Measurements from ENCODE around the gene HK2.
"Not testable (repeated sequence)": the region's sequence is repeated elsewhere in the genome, so short reads cannot be mapped to it uniquely, and the experiment has no call there.

The HK2 gene

GRCh38 chr2:74895001-74895400 lies 61.1 kb downstream of the HK2 start:
- DNase-seq (ENCODE audit: low spot score) = no peak

- no peak for DNase-seq (ENCODE audit: low spot score)
Observed at GRCh38 chr2:74896232-74896631, 62.3 kb downstream of the HK2 start.

GRCh38 chr2:74900225-74900624 lies 66.3 kb downstream of the HK2 start:
- DNase-seq (ENCODE audit: low spot score) = not testable (repeated sequence)

- no peak for DNase-seq (ENCODE audit: low spot score)
Observed at GRCh38 chr2:74902281-74902860, 68.4 kb downstream of the HK2 start.

GRCh38 chr2:74906395-74906794 lies 72.5 kb downstream of the HK2 start:
- no peak for DNase-seq (ENCODE audit: low spot score)

- DNase-seq (ENCODE audit: low spot score) = not testable (repeated sequence)
Observed at GRCh38 chr2:74907560-74907959, 73.6 kb downstream of the HK2 start.

- no peak for DNase-seq (ENCODE audit: low spot score)
Observed at GRCh38 chr2:74908748-74909444, 75.0 kb downstream of the HK2 start.

- DNase-seq (ENCODE audit: low spot score) = no peak
Observed at GRCh38 chr2:74910245-74910644, 76.3 kb downstream of the HK2 start.

GRCh38 chr2:74911061-74911460 lies 77.1 kb downstream of the HK2 start:
- DNase-seq (ENCODE audit: low spot score) = no peak

- DNase-seq (ENCODE audit: low spot score) = no peak
Observed at GRCh38 chr2:74915743-74916142, 81.8 kb downstream of the HK2 start.

GRCh38 chr2:74916394-74916793 lies 82.5 kb downstream of the HK2 start:
- no peak for DNase-seq (ENCODE audit: low spot score)

GRCh38 chr2:74917702-74918619 lies 84.0 kb downstream of the HK2 start:
- no peak for DNase-seq (ENCODE audit: low spot score)

GRCh38 chr2:74919827-74920226 lies 85.9 kb downstream of the HK2 start:
- DNase-seq (ENCODE audit: low spot score) = peak; percentile 89

- no peak for DNase-seq (ENCODE audit: low spot score)
Observed at GRCh38 chr2:74921236-74921736, 87.4 kb downstream of the HK2 start.

GRCh38 chr2:74922592-74923227 lies 88.8 kb downstream of the HK2 start:
- DNase-seq (ENCODE audit: low spot score) = no peak

- DNase-seq (ENCODE audit: low spot score) = no peak
Observed at GRCh38 chr2:74924463-74925265, 90.7 kb downstream of the HK2 start.

- DNase-seq (ENCODE audit: low spot score) = no peak
Observed at GRCh38 chr2:74925361-74925786, 91.4 kb downstream of the HK2 start.

- DNase-seq (ENCODE audit: low spot score) = no peak
Observed at GRCh38 chr2:74927621-74928020, 93.7 kb downstream of the HK2 start.

- DNase-seq (ENCODE audit: low spot score) = no peak
Observed at GRCh38 chr2:74930811-74931486, 97.0 kb downstream of the HK2 start.

- no peak for DNase-seq (ENCODE audit: low spot score)
Observed at GRCh38 chr2:74931940-74932339, 98.0 kb downstream of the HK2 start.

- DNase-seq (ENCODE audit: low spot score) = no peak
Observed at GRCh38 chr2:74935975-74936391, 102.1 kb downstream of the HK2 start.
